Gastroesophageal sphincter (tissue), 3 donors: ENCODE measurements around the gene TRDN.

Source experiments
- EP300 ChIP-seq: sonication (generic); formaldehyde crosslinking; IDR thresholded peaks from one replicate; pipeline ENCODE4 v1.6.1; 2017; ENCODE audit warnings: antibody characterized with exemption, mild to moderate bottlenecking
- POLR2AphosphoS5 ChIP-seq: sonication (generic); formaldehyde crosslinking; IDR thresholded peaks from one replicate; pipeline ENCODE4 v1.6.1; 2017; ENCODE audit warnings: antibody characterized with exemption
- TF ChIP-seq, protein P1 (sequence below), 4 experiments: fragments of 200-600 bp in 2 of 4; fragments of 450-650 bp in 2 of 4; sonication (generic) in 1 of 4; IDR thresholded peaks; one replicate each; pipeline ENCODE4 v1.5.1; 2017 to 2019; ENCODE audit warnings: antibody characterized with exemption in 4 of 4, mild to moderate bottlenecking in 2 of 4, moderate library complexity in 2 of 4

DNA sequence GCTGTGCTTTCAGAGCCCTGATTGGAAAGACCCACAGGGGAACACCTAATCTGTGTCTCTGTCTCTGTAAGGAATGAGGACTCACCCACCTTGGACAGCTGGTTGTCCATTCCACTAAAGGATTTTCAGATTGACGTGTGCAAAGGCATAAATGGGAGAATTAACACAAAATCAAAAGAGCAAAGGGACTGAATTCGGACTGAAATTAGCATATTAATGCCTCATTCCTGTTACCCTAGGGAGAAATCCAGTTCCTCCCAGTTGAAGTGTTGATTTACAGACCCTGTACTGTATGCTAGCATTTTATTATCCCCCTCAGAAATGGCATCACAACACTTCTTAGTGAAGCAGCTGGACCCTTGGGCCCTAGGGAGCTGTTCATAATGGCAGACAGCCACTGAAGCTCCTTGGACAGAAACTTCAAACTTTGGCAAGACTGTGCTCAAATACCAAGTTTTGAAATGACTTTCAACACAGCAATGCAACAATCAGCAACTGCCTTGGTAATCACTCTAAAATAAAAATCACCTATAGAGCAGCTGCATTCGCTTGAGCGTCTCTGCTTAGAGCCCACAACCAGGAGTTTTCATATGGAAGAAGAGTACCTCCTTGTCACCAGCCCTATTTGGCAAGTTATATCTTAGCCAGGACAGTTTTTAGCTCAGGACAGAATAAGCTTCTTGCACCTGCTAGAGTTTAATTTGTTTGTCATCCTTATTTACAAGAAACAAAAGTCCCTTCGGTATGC is 118.1 kb downstream of the TRDN start:
- TF ChIP-seq, protein P1, sequence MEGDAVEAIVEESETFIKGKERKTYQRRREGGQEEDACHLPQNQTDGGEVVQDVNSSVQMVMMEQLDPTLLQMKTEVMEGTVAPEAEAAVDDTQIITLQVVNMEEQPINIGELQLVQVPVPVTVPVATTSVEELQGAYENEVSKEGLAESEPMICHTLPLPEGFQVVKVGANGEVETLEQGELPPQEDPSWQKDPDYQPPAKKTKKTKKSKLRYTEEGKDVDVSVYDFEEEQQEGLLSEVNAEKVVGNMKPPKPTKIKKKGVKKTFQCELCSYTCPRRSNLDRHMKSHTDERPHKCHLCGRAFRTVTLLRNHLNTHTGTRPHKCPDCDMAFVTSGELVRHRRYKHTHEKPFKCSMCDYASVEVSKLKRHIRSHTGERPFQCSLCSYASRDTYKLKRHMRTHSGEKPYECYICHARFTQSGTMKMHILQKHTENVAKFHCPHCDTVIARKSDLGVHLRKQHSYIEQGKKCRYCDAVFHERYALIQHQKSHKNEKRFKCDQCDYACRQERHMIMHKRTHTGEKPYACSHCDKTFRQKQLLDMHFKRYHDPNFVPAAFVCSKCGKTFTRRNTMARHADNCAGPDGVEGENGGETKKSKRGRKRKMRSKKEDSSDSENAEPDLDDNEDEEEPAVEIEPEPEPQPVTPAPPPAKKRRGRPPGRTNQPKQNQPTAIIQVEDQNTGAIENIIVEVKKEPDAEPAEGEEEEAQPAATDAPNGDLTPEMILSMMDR (IDR thresholded peaks at IDR 0.05), result no peak
- no peak for TF ChIP-seq EP300
- TF ChIP-seq POLR2AphosphoS5, result no peak
